Inferior parietal cortex (tissue), 1 donor: Measurements from ENCODE around the gene UNC5C.
A peak's percentile ranks its signal among the peaks of the same experiment; 100 is the strongest.

Experiments used
- DNase-seq: peaks from one replicate; pipeline ENCODE4 v3.0.0-alpha.2; 2016; ENCODE audit errors: extremely low spot score

Gene UNC5C

GRCh38 chr4:95402299-95402698 lies 146.5 kb downstream of the UNC5C start:
- DNase-seq = no peak

GRCh38 chr4:95398217-95398616 lies 150.6 kb downstream of the UNC5C start:
- DNase-seq = no peak

GRCh38 chr4:95394752-95395306 lies 153.9 kb downstream of the UNC5C start:
- DNase-seq = no peak

GRCh38 chr4:95393821-95394220 lies 155.0 kb downstream of the UNC5C start:
- no peak for DNase-seq

- DNase-seq = no peak
Observed at GRCh38 chr4:95388911-95389310, 159.9 kb downstream of the UNC5C start.

GRCh38 chr4:95387719-95388118 lies 161.1 kb downstream of the UNC5C start:
- no peak for DNase-seq

- no peak for DNase-seq
Observed at GRCh38 chr4:95386410-95386809, 162.4 kb downstream of the UNC5C start.

- no peak for DNase-seq
Observed at GRCh38 chr4:95381843-95382580, 166.8 kb downstream of the UNC5C start.

- DNase-seq = no peak
Observed at GRCh38 chr4:95379633-95380032, 169.1 kb downstream of the UNC5C start.

- DNase-seq = no peak
Observed at GRCh38 chr4:95377366-95377900, 171.3 kb downstream of the UNC5C start.

- no peak for DNase-seq
Observed at GRCh38 chr4:95371476-95372224, 177.1 kb downstream of the UNC5C start.

GRCh38 chr4:95367824-95368223 lies 180.9 kb downstream of the UNC5C start:
- DNase-seq = no peak

- DNase-seq = no peak
Observed at GRCh38 chr4:95363966-95364365, 184.8 kb downstream of the UNC5C start.

- no peak for DNase-seq
Observed at GRCh38 chr4:95363559-95363925, 185.2 kb downstream of the UNC5C start.

- DNase-seq = peak; percentile 57
Observed at GRCh38 chr4:95362906-95363558, 185.7 kb downstream of the UNC5C start.

GRCh38 chr4:95362066-95362465 lies 186.7 kb downstream of the UNC5C start:
- no peak for DNase-seq

- no peak for DNase-seq
Observed at GRCh38 chr4:95361696-95361965, 187.1 kb downstream of the UNC5C start.

- peak; percentile 55 for DNase-seq
Observed at GRCh38 chr4:95360906-95361695, 187.7 kb downstream of the UNC5C start.

- no peak for DNase-seq
Observed at GRCh38 chr4:95360256-95360903, 188.4 kb downstream of the UNC5C start.

- no peak for DNase-seq
Observed at GRCh38 chr4:95358421-95358820, 190.4 kb downstream of the UNC5C start.

- no peak for DNase-seq
Observed at GRCh38 chr4:95355021-95355420, 193.8 kb downstream of the UNC5C start.
